ENCODE results near the gene INAFM1.

Gene INAFM1

GRCh38 chr19:47309608-47310007 is 34.9 kb downstream of the INAFM1 start, which contains the start of gene C5AR1:
TSS of gene C5AR1 (plus strand) at chr19:47309861. CDS start at chr19:47309896, 35 bp downstream.
- no peak for DNase-seq (ENCODE audit: low read depth in 2 of 2)

DNA sequence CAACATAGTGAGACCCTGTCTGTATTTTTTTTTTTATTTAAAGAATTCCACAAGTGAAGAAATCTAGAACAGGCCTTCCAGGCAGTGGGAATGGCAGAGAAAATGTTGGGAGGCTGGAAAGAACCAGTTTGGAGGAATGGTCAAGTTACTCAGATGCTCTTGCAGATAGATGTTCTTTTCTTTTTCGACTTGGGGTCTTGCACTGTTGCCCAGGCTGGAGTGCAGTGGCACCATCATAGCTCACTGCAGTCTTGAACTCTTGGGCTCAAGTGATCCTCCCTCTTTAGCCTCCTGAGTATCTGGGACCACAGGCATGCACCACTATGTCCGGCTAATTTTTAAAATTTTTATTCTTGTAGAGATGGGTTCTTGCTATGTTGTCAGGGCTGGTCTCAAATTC is 35.6 kb downstream of the INAFM1 start:
- DNase-seq (ENCODE audit: low read depth in 2 of 2) = no peak

DNA sequence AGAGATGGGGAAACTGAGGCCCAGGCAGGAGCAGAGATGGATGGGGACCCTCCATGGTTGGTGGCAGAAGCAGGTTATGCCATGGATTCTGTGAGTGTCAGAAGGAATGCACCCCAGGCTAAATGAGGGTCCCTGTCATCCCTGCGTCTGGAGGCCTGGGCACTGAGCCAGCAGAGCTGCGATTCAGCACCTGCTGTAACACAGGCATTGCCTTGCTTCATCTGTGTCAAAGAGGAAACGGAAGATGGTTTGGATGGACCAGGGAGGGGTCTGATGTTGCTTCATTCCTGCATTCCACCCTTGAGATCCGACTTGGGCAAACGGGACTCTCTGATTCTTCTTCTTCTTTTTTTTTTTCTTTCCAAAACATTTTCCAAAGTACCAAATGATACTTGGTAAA is 36.1 kb downstream of the INAFM1 start:
- no peak for DNase-seq (ENCODE audit: low read depth in 2 of 2)

GRCh38 chr19:47312366-47313006 is 37.8 kb downstream of the INAFM1 start:
- DNase-seq (ENCODE audit: low read depth in 2 of 2) = no peak

GRCh38 chr19:47313754-47314295 is 39.1 kb downstream of the INAFM1 start:
- no peak for DNase-seq (ENCODE audit: low read depth in 2 of 2)

GRCh38 chr19:47315125-47315821 is 40.6 kb downstream of the INAFM1 start:
- DNase-seq (ENCODE audit: low read depth in 2 of 2) = no peak

DNA sequence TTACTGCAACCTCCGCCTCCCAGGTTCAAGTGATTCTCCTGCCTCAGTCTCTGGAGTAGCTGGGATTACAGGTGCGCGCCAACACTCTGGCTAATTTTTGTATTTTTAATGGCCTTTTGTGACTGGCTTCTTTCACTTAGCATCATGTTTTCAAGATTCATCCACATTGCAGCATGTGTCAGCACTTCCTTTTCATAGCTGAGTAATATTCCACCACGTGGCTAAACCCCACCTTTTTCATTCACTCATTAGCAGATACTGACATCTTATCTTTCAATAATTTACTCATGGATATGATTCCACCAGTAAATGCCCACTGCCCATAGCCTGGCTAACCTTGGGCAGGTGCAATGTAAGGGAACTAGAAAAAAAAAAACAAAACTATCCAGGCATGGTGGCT is 41.8 kb downstream of the INAFM1 start:
- no peak for DNase-seq (ENCODE audit: low read depth in 2 of 2)

GRCh38 chr19:47319923-47320871 is 45.5 kb downstream of the INAFM1 start:
- DNase-seq (ENCODE audit: low read depth in 2 of 2) = no peak

DNA sequence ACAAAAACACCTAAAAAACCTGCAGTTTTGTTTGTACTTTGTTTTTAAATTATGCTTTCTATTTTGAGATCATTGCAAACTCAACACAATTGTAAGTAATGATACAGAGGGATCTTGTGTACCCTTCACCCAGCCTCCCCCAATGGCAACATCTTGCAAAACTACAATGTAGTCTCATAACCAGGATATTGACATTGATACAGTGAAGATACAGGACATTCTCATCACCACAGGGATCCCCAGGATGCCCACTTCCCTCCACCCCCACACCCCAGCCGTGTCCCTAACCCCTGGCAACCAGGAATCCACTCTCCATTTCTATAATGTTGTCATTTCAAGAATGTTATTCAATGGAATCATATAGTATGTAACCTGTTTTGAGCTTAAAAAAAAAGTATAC is 46.9 kb downstream of the INAFM1 start:
- no peak for DNase-seq (ENCODE audit: low read depth in 2 of 2)

GRCh38 chr19:47322058-47322457 is 47.4 kb downstream of the INAFM1 start:
- DNase-seq (ENCODE audit: low read depth in 2 of 2) = no peak

- DNase-seq (ENCODE audit: low read depth in 2 of 2) = no peak
Observed at GRCh38 chr19:47323409-47323808, 48.7 kb downstream of the INAFM1 start.

GRCh38 chr19:47323872-47324271 is 49.2 kb downstream of the INAFM1 start:
- DNase-seq (ENCODE audit: low read depth in 2 of 2) = no peak

DNA sequence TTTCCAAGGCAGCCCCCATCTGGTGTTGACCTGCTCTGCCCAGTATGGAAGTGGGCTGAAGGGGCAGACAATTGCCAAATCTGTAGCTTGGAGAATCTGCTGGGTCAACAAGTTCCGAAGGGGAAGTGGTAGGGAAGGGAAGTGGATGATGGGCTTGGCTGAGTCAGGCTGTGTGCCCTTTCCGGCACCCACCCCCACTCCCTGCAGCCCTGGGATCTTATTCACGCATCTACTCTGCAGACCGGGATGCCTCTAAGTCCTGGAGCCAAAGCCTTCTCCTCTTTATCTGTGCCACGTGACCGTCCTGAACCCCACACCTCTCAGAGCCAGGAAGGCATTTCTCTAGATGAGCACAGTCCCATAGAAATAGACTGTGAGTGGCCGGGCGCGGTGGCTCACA is 49.8 kb downstream of the INAFM1 start:
- no peak for DNase-seq (ENCODE audit: low read depth in 2 of 2)
